K562 (cell line): ENCODE data around the gene TUBB6. TPM values are rescaled to one million over a fixed set of nuclear protein-coding genes. Genes with fewer than 3 reads are reported as not detected.
A peak's percentile ranks its signal among the peaks of the same experiment; 100 is the strongest.

Source experiments
- ATAC-seq: fragments of 200-7000 bp; cut with Tn5 transposase; 3 replicates; pipeline ENCODE4 v1.9.1; 2020; ENCODE audit warnings: moderate library complexity
- BruUV-seq: library from RNA; stranded (reverse); fragments of 400-500 nt; replicated peaks from 2 replicates; lab custom pipeline; 2021; lab: Mats Ljungman, UMichigan
- CTCF ChIA-PET: fragments of 300-600 bp; formaldehyde crosslinking; extraction: SDS; loops from one replicate; lab custom pipeline; 2021; ENCODE audit warnings: low intra/inter-chr PET ratio; lab: Yijun Ruan, JAX
- POLR2A ChIA-PET: fragments of 300-600, 350-650 bp; sonication (Branson Sonifier 250); formaldehyde crosslinking; extraction: SDS; loops from one replicate; lab custom pipeline; 2021; ENCODE audit warnings: antibody characterized with exemption, inconsistent platforms; lab: Yijun Ruan, JAX
- DNase-seq, 4 experiments: peaks; one replicate each; pipeline versions ENCODE4 v3.0.0 to v3.0.0-alpha.2; 2011 to 2018; ENCODE audit warnings: low spot score in 3 of 4, mixed read lengths in 3 of 4; ENCODE audit errors: extremely low read depth in 1 of 4
- FAIRE-seq: peaks from 2 replicates; lab custom pipeline; 2011; peaks lifted over from hg19 to GRCh38; lab: Jason Lieb, UNC
- H2AFZ ChIP-seq: 2 replicates; pipeline ENCODE4 v1.6.0; 2011; ENCODE audit warnings: low read depth, low read length, control low read depth, inconsistent platforms
- H3K27ac ChIP-seq: fragments of 200-600 bp; 3 replicates; pipeline ENCODE4 v1.8.0; 2011; ENCODE audit warnings: low read depth, mild to moderate bottlenecking, control low read depth, inconsistent platforms, low read length, moderate library complexity, mixed read lengths; ENCODE audit errors: extremely low read depth
- H3K27me3 ChIP-seq, 2 experiments: fragments of 300-600 bp in 1 of 2; 2 replicates in 1 of 2; 3 replicates in 1 of 2; pipeline versions ENCODE4 v1.6.0 to v1.8.0; 2011; ENCODE audit warnings: inconsistent platforms in 2 of 2, low read length in 2 of 2, mild to moderate bottlenecking in 1 of 2, mixed read lengths in 1 of 2, moderate library complexity in 1 of 2; ENCODE audit not compliant: control insufficient read depth in 2 of 2, insufficient read depth in 2 of 2
- H3K36me3 ChIP-seq: fragments of 300-600 bp; 3 replicates; pipeline ENCODE4 v1.8.0; 2011; ENCODE audit warnings: mild to moderate bottlenecking, low read length, inconsistent platforms; ENCODE audit not compliant: control insufficient read depth, insufficient read depth
- H3K4me1 ChIP-seq, 2 experiments: fragments of 200-600 bp in 1 of 2; replicated peaks in 1 of 2; 2 replicates in 1 of 2; 3 replicates in 1 of 2; pipeline versions ENCODE4 v1.5.1 to v1.8.0; 2011; ENCODE audit warnings: inconsistent platforms in 2 of 2, low read length in 2 of 2, mild to moderate bottlenecking in 1 of 2, mixed read lengths in 1 of 2, moderate library complexity in 1 of 2; ENCODE audit not compliant: control insufficient read depth in 2 of 2, insufficient read depth in 2 of 2
- H3K4me2 ChIP-seq: 2 replicates; pipeline ENCODE4 v1.6.1; 2011; ENCODE audit warnings: low read length, control low read depth, inconsistent platforms, mixed read lengths; ENCODE audit not compliant: insufficient read depth
- H3K4me3 ChIP-seq: fragments of 200-600 bp; sonication (generic), shearing (Covaris generic); 2 replicates; pipeline ENCODE4 v1.5.1; 2016; ENCODE audit warnings: control low read depth, inconsistent platforms
- H3K79me2 ChIP-seq: fragments of 200-600 bp; 3 replicates; pipeline ENCODE4 v1.8.0; 2011; ENCODE audit warnings: low read length, inconsistent platforms; ENCODE audit not compliant: control insufficient read depth, insufficient read depth
- H3K9ac ChIP-seq, 2 experiments: 2 replicates each; pipeline versions ENCODE4 v1.6.0 to v1.6.1; 2011; ENCODE audit warnings: low read depth in 2 of 2, low read length in 2 of 2, control low read depth in 1 of 2, inconsistent platforms in 1 of 2, mild to moderate bottlenecking in 1 of 2, mixed read lengths in 1 of 2; ENCODE audit not compliant: insufficient read depth in 1 of 2
- H3K9me1 ChIP-seq: one replicate; pipeline ENCODE4 v1.6.0; 2011; ENCODE audit warnings: inconsistent platforms, mild to moderate bottlenecking, low read length, moderate library complexity; ENCODE audit not compliant: control insufficient read depth, insufficient read depth
- H3K9me3 ChIP-seq: replicated peaks from 2 replicates; pipeline ENCODE4 v1.5.1; 2011; ENCODE audit warnings: low read depth, low read length, inconsistent platforms; ENCODE audit not compliant: control insufficient read depth, insufficient read depth
- H4K20me1 ChIP-seq: replicated peaks from 2 replicates; pipeline ENCODE4 v1.6.1; 2011; ENCODE audit warnings: low read length, inconsistent platforms, mixed read lengths; ENCODE audit not compliant: control insufficient read depth, insufficient read depth
- BMI1 ChIP-seq: fragments of 150-350 bp; IDR thresholded peaks from 2 replicates; pipeline ENCODE4 v1.6.1; 2014; ENCODE audit warnings: low read length
- CLOCK ChIP-seq: fragments of 250-450 bp; sonication (Bioruptor Pico); IDR thresholded peaks from 2 replicates; pipeline ENCODE4 v1.4.0; 2020; ENCODE audit warnings: mild to moderate bottlenecking, moderate library complexity, borderline replicate concordance
- E2F5 ChIP-seq: sonication (generic); formaldehyde crosslinking; IDR thresholded peaks from 2 replicates; pipeline ENCODE4 v1.8.0; 2022; ENCODE audit warnings: mild to moderate bottlenecking, missing genetic modification reagents
- ELK3 ChIP-seq: fragments of 450-650 bp; formaldehyde crosslinking; IDR thresholded peaks from 2 replicates; pipeline ENCODE4 v1.4.0; 2020; ENCODE audit warnings: mild to moderate bottlenecking
- FOS ChIP-seq: IDR thresholded peaks from 3 replicates; pipeline ENCODE4 v1.6.1; 2011; ENCODE audit not compliant: insufficient read length; ENCODE audit errors: extremely low read depth
- MBD1 ChIP-seq: fragments of 250-450 bp; sonication (Bioruptor Pico); IDR thresholded peaks from 2 replicates; pipeline ENCODE4 v1.8.0; 2022; ENCODE audit warnings: inconsistent platforms
- POLR2AphosphoS5 ChIP-seq: IDR thresholded peaks from 2 replicates; pipeline ENCODE4 v1.6.1; 2011; ENCODE audit warnings: mild to moderate bottlenecking, low read depth, low read length, moderate library complexity; ENCODE audit not compliant: control insufficient read depth, insufficient read depth
- RBFOX2 ChIP-seq: fragments of 200-400 bp; formaldehyde crosslinking; IDR thresholded peaks from 2 replicates; pipeline ENCODE4 v1.6.1; 2017; ENCODE audit warnings: low read depth, mild to moderate bottlenecking, low read length, moderate library complexity
- RBM25 ChIP-seq: fragments of 200-400 bp; formaldehyde crosslinking; IDR thresholded peaks from 2 replicates; pipeline ENCODE4 v1.6.1; 2018; ENCODE audit warnings: low read length, low read depth, moderate library complexity; ENCODE audit not compliant: severe bottlenecking
- RBM34 ChIP-seq: fragments of 200-400 bp; formaldehyde crosslinking; IDR thresholded peaks from 2 replicates; pipeline ENCODE4 v1.6.1; 2018; ENCODE audit warnings: low read length, borderline replicate concordance; ENCODE audit not compliant: insufficient read depth
- SIN3B ChIP-seq: fragments of 450-650 bp; IDR thresholded peaks from 2 replicates; pipeline ENCODE4 v1.6.1; 2017; ENCODE audit warnings: low read depth, mild to moderate bottlenecking, moderate library complexity
- SUPT5H ChIP-seq: fragments of 450-650 bp; IDR thresholded peaks from 2 replicates; pipeline ENCODE4 v1.6.1; 2016
- ZNF212 ChIP-seq: fragments of 450-650 bp; formaldehyde crosslinking; IDR thresholded peaks from 2 replicates; pipeline ENCODE4 v1.4.0; 2020; ENCODE audit warnings: mild to moderate bottlenecking
- ZNF3 ChIP-seq: fragments of 250-450 bp; sonication (Bioruptor Pico); IDR thresholded peaks from 2 replicates; pipeline ENCODE4 v1.5.0; 2021; ENCODE audit warnings: mild to moderate bottlenecking, moderate library complexity
- ZNF766 ChIP-seq: fragments of 200-800 bp; sonication (Bioruptor generic); conservative IDR thresholded peaks from 2 replicates; pipeline ENCODE4 v1.6.1; 2016; ENCODE audit warnings: missing genetic modification characterization, missing compliant biosample characterization
- WGBS: fragments of 100-300 bp; shearing (Covaris generic); methylation state at CpG from one replicate; pipeline ENCODE4 v1.1.6; 2016; ENCODE audit warnings: low coverage, mixed read lengths; ENCODE audit not compliant: insufficient coverage; ENCODE audit errors: missing lambda C conversion rate; 5-methylcytosine and 5-hydroxymethylcytosine counted together
- in situ Hi-C: fragments of 300-500 bp; cut with MboI; formaldehyde crosslinking; loops from 4 replicates; pipeline ENCODE4 v1.15.0; 2018; ENCODE audit warnings: inconsistent platforms, mixed read lengths
- intact Hi-C: fragments of 100-400 bp; cut with micrococcal nuclease; formaldehyde crosslinking; loops from 2 replicates; pipeline ENCODE4 v1.14.2; 2022
- polyA plus RNA-seq, 8 experiments: library from polyadenylated mRNA; depleted of rRNA in 4 of 8; stranded (reverse) in 5 of 8; unstranded in 3 of 8; fragments of >200 nt; fragmentation: Nextera tagmentation in 2 of 8; fragmentation: Illumina TruSeq in 1 of 8; extraction: Ambion mirVana in 2 of 8; extraction: Trizol in 1 of 8; gene quantifications; 2 replicates each; pipeline versions ENCODE4 v1.2.1 to v1.2.3, GENCODE V29; 2011 to 2014; ENCODE audit warnings: inconsistent platforms in 1 of 8, missing spikeins in 1 of 8
- total RNA-seq, 7 experiments: library from RNA; depleted of rRNA in 6 of 7; stranded (reverse); fragments of >200 nt in 6 of 7; fragmentation: Illumina TruSeq in 2 of 7; extraction: Trizol in 2 of 7; gene quantifications; 2 replicates each; pipeline versions ENCODE4 v1.2.1 to v1.2.3, GENCODE V29; 2011 to 2021; ENCODE audit warnings: low replicate concordance in 1 of 7

Gene TUBB6
- total and polyA plus RNA-seq, 9 of the 15 experiments (the other 6 are each of a cell fraction or from before 2014, with no cell fraction given) = 43.9 to 404 (median 81.1) TPM

GRCh38 chr18:12326711-12327460, 18.8 kb downstream of the TUBB6 start:
- no peak overlapping the region for H3K4me2 ChIP-seq
- FAIRE-seq (no peak), ATAC-seq (peak; percentile 22), DNase-seq (no peak)
- no peak overlapping the region for H3K4me3 ChIP-seq
- H4K20me1 ChIP-seq = no peaks in the 10 kb centered on the region
- no peak overlapping the region for H3K9ac ChIP-seq
- no peak overlapping the region for H2AFZ ChIP-seq
- no peak overlapping the region for H3K27ac ChIP-seq
- H3K4me1 ChIP-seq = peaks cover 0 to 7% of the 10 kb centered on the region in 2 experiments; a peak in 3 of 5 replicates
- H3K79me2 ChIP-seq = peaks cover 3% of the 10 kb centered on the region; the same call in 1 of the 3 replicates
- BruUV-seq = no TSS peak
- ChIA-PET POLR2A (interaction anchor here (0.7 to 2.7 kb wide), 4 partner anchors 8 to 581 kb away, joined by 3 to 23 read pairs (median 8); no protein-coding TSS in a partner anchor), CTCF (interaction anchor here (1.2 kb wide), 1 partner anchor 333 kb away, joined by 4 read pairs; no protein-coding TSS in a partner anchor)
- H3K27me3 ChIP-seq = no peaks in the 10 kb centered on the region
- in situ Hi-C loops (no loop called here), intact Hi-C loops (loop anchor here (5.0 kb wide), 1 partner anchor 45 kb away; no protein-coding TSS in a partner anchor)
- no peaks in the 10 kb centered on the region for H3K9me1 ChIP-seq
- whole genome bisulfite sequencing = 89% methylated on average over 9 of the region's 12 CpGs
- H3K9me3 ChIP-seq = no peaks in the 10 kb centered on the region
- peaks cover 75% of the 10 kb centered on the region for H3K36me3 ChIP-seq
- TF ChIP-seq POLR2AphosphoS5 = peak; percentile 4; the same call in 1 of the 2 replicates
- no peak for TF ChIP-seq RBM25
- peak; percentile 42; the same call in 1 of the 2 replicates for TF ChIP-seq SUPT5H
- no peak for TF ChIP-seq CLOCK (CRISPR knock-in tag)
- no peak for TF ChIP-seq ZNF212
- no peak for TF ChIP-seq RBM34
- no peak for TF ChIP-seq E2F5 (CRISPR knock-in tag)
- TF ChIP-seq ZNF3 (CRISPR knock-in tag) = no peak
- no peak for TF ChIP-seq ELK3
- TF ChIP-seq MBD1 (CRISPR knock-in tag) = no peak
- no peak for TF ChIP-seq SIN3B
- TF ChIP-seq ZNF766 (CRISPR knock-in tag) = no peak
- TF ChIP-seq RBFOX2 = 0 out of 2 replicates have a peak, but pooled peaks have one; percentile 24
- no peak for TF ChIP-seq BMI1
- no peak for TF ChIP-seq FOS
